ENCODE measurements around the gene DEK.

The DEK gene

GRCh38 chr6:18276610-18277236, 12.4 kb upstream of the DEK start:
- Mint-ChIP-seq H3K36me3 (no peaks in the 10 kb centered on the region), H3K4me1 (peaks cover 4% of the 10 kb centered on the region), H3K27ac (no peak overlapping the region), H3K4me3 (peak overlapping the region; percentile 39), H3K9me3 (no peaks in the 10 kb centered on the region), H3K27me3 (peaks cover 31% of the 10 kb centered on the region)

GRCh38 chr6:18270216-18270615, 5.9 kb upstream of the DEK start:
- Mint-ChIP-seq H3K27ac (no peak overlapping the region), H3K9me3 (no peaks in the 10 kb centered on the region), H3K27me3 (no peaks in the 10 kb centered on the region), H3K36me3 (no peaks in the 10 kb centered on the region), H3K4me3 (no peak overlapping the region), H3K4me1 (peaks cover 5% of the 10 kb centered on the region)

DNA sequence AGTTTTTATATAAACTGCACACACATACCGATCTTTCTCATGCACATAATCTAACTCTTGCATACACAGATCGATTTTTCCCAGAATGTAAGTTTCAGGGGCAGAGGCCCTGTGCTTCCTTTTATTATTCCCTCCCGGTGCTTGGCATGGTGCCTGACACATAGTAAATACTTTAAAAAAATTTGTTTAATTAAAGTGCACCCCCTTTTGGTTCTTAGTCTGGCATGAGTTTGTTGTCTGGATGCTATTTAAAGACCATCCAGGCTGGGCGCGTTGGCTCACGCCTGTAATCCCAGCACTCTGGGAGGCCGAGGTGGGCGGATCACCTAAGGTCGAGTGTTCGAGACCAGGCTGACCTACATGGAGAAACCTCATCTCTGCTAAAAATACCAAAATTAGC, 5.4 kb upstream of the DEK start:
- Mint-ChIP-seq H3K4me1 (peaks cover 10% of the 10 kb centered on the region), H3K9me3 (no peaks in the 10 kb centered on the region), H3K27me3 (no peaks in the 10 kb centered on the region), H3K36me3 (no peaks in the 10 kb centered on the region), H3K4me3 (no peak overlapping the region), H3K27ac (no peak overlapping the region)

- Mint-ChIP-seq H3K27ac (no peak overlapping the region), H3K4me1 (peaks cover 10% of the 10 kb centered on the region), H3K9me3 (no peaks in the 10 kb centered on the region), H3K36me3 (no peaks in the 10 kb centered on the region), H3K27me3 (no peaks in the 10 kb centered on the region), H3K4me3 (no peak overlapping the region)
Observed at GRCh38 chr6:18269253-18269652, 4.9 kb upstream of the DEK start.

GRCh38 chr6:18268066-18268465, 3.7 kb upstream of the DEK start:
- no peak overlapping the region for H3K4me3 Mint-ChIP-seq
- no peaks in the 10 kb centered on the region for H3K9me3 Mint-ChIP-seq
- H3K27ac Mint-ChIP-seq = no peak overlapping the region

DNA sequence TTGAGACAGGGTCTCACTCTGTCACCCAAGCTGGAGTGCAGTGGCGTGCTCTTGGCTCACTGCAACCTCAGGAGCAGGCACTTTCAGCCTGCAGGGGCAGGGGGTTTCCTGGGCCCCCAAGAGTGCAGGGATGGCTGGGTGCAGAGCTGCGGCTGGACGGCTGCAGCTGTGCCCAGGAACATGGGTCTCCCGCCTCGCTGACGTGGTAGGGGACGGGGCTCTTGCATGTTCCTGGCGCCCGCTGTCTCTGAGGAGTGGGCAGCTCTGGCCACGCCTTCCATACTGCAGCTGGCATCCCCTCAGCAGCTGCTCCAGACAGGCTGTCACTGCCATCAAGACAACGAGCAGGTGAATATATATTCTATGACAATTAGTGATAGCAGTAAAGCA, 2.2 kb upstream of the DEK start:
- H3K4me1 Mint-ChIP-seq = peaks cover 27% of the 10 kb centered on the region
- no peak overlapping the region for H3K4me3 Mint-ChIP-seq
- H3K27me3 Mint-ChIP-seq = no peaks in the 10 kb centered on the region
- peaks cover 4% of the 10 kb centered on the region for H3K36me3 Mint-ChIP-seq
- no peaks in the 10 kb centered on the region for H3K9me3 Mint-ChIP-seq
- no peak overlapping the region for H3K27ac Mint-ChIP-seq

More at GRCh38 chr6:18268066-18268465, 3.7 kb upstream of the DEK start:
- Mint-ChIP-seq H3K27me3 (no peaks in the 10 kb centered on the region), H3K36me3 (no peaks in the 10 kb centered on the region), H3K4me1 (peaks cover 12% of the 10 kb centered on the region)

DNA sequence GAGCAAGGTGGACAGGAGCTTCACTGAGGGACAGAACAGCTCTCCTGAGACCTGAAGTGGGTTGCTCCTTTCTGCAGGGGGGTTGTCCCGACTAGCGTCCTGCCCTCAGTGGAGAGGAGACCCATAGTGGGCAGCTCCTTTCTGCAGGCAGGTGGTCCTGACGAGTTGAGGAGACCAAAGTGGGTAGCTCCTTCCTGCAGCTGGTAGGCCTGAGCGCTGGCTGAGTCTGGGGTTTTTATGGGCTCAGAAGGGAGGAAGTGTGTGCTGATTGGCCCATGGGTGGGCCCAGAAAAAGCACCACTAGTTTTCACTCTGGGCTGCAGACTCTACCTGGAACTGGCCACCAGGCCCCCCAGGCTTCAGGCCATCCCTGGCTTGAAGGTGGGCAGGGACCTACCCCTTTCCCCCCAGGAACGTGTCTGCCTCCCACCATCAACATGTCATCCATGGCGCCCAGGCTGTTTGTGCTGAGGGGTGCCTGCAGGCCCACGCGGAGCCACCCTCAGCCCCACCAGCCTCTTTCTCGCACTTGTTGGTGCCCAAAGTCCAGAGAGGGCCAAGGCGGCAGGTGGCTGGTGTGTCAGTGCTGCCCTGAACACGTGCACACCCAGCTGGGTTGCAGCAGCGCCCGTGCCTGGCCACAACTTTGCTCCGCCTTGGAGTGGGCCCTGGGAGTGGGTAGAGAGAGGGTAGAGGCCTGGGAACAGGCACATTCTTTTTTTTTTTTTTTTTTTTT, 1.6 kb upstream of the DEK start:
- H3K9me3 Mint-ChIP-seq = no peaks in the 10 kb centered on the region
- H3K4me1 Mint-ChIP-seq = peaks cover 31% of the 10 kb centered on the region
- H3K27ac Mint-ChIP-seq = peak overlapping the region; percentile 91
- H3K36me3 Mint-ChIP-seq = peaks cover 4% of the 10 kb centered on the region
- no peaks in the 10 kb centered on the region for H3K27me3 Mint-ChIP-seq
- peak overlapping the region; percentile 92 for H3K4me3 Mint-ChIP-seq

GRCh38 chr6:18264923-18265377, 620 bp upstream of the DEK start:
- Mint-ChIP-seq H3K4me3 (peak overlapping the region; percentile 92), H3K4me1 (peaks cover 41% of the 10 kb centered on the region), H3K36me3 (peaks cover 6% of the 10 kb centered on the region), H3K27ac (peak overlapping the region; percentile 91), H3K9me3 (no peaks in the 10 kb centered on the region), H3K27me3 (no peaks in the 10 kb centered on the region)

DNA sequence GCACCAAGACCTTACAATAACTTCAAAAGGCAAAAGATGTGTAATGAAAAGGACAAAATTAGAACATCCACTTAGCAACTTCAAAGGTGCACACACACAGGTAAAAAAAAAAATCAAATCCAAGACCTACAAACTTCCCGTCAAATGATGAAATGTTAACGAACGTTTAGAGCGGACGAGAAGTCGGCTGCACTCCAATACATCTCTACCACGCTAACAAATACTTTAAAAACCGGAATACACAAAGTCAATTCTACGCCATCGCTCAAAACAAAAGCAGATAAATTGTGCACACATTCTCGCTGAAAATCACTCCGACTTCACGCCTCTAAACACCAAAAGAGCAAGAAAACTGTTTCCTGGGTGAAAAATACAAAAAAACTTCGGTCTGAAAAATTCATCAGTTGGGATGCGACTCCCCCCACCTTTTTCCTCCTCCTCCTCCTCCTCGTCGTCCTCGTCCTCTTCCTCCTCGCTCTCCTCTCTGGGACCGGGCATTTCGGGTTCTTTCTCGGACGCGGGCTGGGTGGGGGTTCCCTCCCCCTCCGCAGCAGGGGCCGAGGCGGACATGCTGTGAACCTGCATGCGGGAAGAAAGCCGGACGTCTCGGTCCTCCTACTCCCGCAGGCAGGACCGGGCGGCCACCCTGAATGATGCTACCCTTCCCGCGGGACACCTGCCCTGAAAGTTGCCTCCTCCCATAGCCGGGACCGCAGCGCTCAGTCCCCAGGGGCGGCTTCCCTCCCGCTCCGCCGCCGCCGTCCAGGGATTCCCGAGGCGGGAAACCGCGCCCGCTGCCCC, 712 bp downstream of the DEK start:
- H3K27ac Mint-ChIP-seq = peak overlapping the region; percentile 95
- no peaks in the 10 kb centered on the region for H3K9me3 Mint-ChIP-seq
- peaks cover 10% of the 10 kb centered on the region for H3K36me3 Mint-ChIP-seq
- no peaks in the 10 kb centered on the region for H3K27me3 Mint-ChIP-seq
- H3K4me3 Mint-ChIP-seq = peak overlapping the region; percentile 94
- peaks cover 51% of the 10 kb centered on the region for H3K4me1 Mint-ChIP-seq

DNA sequence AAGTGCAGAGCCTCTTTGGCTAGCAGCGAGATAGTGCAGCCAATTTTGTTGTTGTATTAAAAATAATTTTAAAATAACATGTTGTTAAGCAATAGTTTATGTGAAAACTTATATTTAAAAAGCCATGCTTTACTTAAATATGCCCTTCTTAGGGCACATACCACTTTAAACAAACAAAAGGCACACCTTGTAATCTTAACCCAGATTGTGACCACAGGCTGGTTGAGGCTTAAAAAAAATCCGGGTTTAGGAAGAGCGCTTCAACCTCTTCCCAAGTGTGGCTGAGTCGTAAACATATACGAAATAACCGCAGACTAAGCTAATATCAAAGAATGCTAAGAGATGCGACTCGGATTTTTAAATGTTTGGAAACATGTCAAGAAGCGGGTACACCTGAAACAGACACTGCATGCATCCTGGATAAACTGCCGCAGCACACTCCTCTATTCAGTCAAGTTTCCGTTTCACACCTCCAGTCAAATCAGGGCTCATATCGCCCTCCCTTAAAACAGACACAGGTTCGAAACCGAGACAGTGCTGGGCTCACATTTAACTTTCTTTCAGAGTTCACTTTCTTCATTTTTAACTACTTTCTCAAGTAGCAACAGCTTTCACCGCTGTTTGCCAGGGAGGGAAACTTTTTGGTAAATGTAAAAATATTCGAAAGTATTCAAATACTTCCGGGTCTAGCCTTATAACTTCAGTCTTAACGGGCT, 1.5 kb downstream of the DEK start:
- Mint-ChIP-seq H3K27me3 (no peaks in the 10 kb centered on the region), H3K27ac (peak overlapping the region; percentile 95), H3K36me3 (peaks cover 10% of the 10 kb centered on the region), H3K4me3 (peak overlapping the region; percentile 94), H3K4me1 (peaks cover 53% of the 10 kb centered on the region), H3K9me3 (no peaks in the 10 kb centered on the region)

DNA sequence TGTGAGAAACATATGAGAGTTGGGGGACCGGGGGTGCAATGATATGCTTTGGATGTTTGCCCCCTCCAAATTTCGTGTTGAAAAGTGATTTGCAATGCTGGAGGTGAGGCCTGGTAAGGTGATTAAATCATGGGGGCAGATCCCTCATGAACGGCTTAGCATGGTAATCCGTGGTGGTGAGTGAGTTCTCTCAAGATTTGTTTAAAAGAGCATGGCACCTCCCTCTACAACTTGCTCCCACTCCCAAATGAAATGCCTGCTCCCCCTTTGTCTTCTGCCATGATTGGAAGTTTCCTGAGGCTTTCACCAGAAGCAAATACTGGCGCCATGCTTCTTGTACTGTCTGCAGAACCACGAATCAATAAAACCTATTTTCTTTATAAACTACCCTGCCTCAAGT, 2.5 kb downstream of the DEK start:
- Mint-ChIP-seq H3K36me3 (peaks cover 15% of the 10 kb centered on the region), H3K9me3 (no peaks in the 10 kb centered on the region), H3K27ac (peak overlapping the region; percentile 47), H3K4me1 (peaks cover 62% of the 10 kb centered on the region), H3K4me3 (peak overlapping the region; percentile 94), H3K27me3 (no peaks in the 10 kb centered on the region)

GRCh38 chr6:18260448-18261106, 3.8 kb downstream of the DEK start:
- H3K9me3 Mint-ChIP-seq = no peaks in the 10 kb centered on the region
- peaks cover 61% of the 10 kb centered on the region for H3K4me1 Mint-ChIP-seq
- peaks cover 18% of the 10 kb centered on the region for H3K36me3 Mint-ChIP-seq
- peak overlapping the region; percentile 78 for H3K27ac Mint-ChIP-seq
- no peaks in the 10 kb centered on the region for H3K27me3 Mint-ChIP-seq
- peak overlapping the region; percentile 27 for H3K4me3 Mint-ChIP-seq

DNA sequence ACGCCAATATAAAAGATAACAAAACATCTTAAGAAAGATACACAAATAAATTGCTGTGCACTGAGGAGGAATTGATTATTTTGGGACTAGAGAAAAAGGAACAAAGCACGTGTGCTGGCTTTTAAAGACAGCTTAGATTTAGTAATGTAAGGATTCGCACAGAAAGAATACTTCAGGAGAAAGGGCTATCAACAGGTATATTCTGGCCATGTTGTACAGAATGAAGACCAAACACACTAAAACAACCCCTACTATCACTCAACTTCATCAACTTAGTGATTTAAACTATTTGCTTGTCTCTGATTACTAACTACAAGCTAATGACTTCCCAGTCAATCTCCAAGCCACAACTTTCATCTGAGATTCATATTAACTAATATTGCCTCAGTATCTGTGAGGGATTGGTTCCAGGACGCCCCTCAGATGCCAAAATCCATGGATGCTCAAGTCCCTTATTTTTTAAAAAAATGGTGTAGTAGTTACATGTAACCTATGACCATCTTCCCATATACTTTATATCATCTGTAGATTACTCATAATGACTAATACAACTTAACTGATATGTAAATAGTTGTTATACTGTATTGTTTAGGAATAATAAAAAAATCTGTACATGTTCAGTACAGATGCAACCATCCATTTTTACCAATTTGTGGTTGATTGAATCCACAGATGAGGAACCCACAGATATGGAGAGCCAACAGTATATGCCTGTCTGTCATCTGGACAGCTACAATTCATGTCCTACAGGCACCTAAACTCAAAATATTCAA, 4.5 kb downstream of the DEK start:
- H3K27ac Mint-ChIP-seq = peak overlapping the region; percentile 78
- H3K4me1 Mint-ChIP-seq = peaks cover 54% of the 10 kb centered on the region
- no peaks in the 10 kb centered on the region for H3K9me3 Mint-ChIP-seq
- no peaks in the 10 kb centered on the region for H3K27me3 Mint-ChIP-seq
- peaks cover 22% of the 10 kb centered on the region for H3K36me3 Mint-ChIP-seq
- H3K4me3 Mint-ChIP-seq = peak overlapping the region; percentile 27

DNA sequence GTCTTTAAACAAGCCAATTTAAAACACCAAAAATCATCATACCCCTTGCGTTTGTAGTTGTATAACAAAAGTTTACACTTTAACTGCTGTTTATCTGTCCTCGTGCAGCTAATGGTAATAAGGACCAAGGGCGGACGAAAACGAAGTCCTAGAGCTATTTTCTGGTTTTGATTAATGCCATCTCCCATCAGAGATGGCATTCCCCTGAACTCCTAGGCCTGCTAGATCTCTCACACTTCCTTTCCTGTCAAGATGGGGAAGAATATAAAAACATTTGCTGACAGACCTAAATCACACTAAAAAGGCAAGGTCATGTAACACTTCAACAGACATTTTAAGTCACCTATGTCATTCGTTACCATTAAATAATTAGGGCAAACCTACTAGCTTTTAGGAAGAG, 9.5 kb downstream of the DEK start:
- Mint-ChIP-seq H3K4me1 (peaks cover 22% of the 10 kb centered on the region), H3K27ac (no peak overlapping the region), H3K4me3 (no peak overlapping the region), H3K27me3 (no peaks in the 10 kb centered on the region), H3K9me3 (no peaks in the 10 kb centered on the region), H3K36me3 (peaks cover 25% of the 10 kb centered on the region)
